Calu3 (cell line): ENCODE data around the gene CYP19A1. TPM values are rescaled to one million over a fixed set of nuclear protein-coding genes. Genes with fewer than 3 reads are reported as not detected.

Experiments
- BruUV-seq: library from RNA; stranded (reverse); fragments of 400-500 nt; replicated peaks from 2 replicates; lab custom pipeline; 2021; lab: Mats Ljungman, UMichigan
- CTCF ChIA-PET: fragments of 300-600 bp; sonication (Branson Sonifier 250); formaldehyde crosslinking; loops from one replicate; lab custom pipeline; 2022; ENCODE audit warnings: antibody characterized with exemption; lab: Charles Lee
- DNase-seq: peaks from one replicate; pipeline ENCODE4 v3.0.0; 2022
- H3K27ac Mint-ChIP-seq: one replicate; pipeline ENCODE4 v1.8.0; 2022; ENCODE audit warnings: mixed read lengths; ENCODE audit not compliant: unreplicated experiment
- H3K27me3 Mint-ChIP-seq: one replicate; pipeline ENCODE4 v1.8.0; 2022; ENCODE audit warnings: mixed read lengths; ENCODE audit not compliant: unreplicated experiment
- H3K36me3 Mint-ChIP-seq: one replicate; pipeline ENCODE4 v1.8.0; 2022; ENCODE audit warnings: mild to moderate bottlenecking, moderate library complexity, mixed read lengths; ENCODE audit not compliant: insufficient read depth, unreplicated experiment
- H3K4me1 Mint-ChIP-seq: one replicate; pipeline ENCODE4 v1.8.0; 2022; ENCODE audit warnings: mild to moderate bottlenecking, low read depth, mixed read lengths; ENCODE audit not compliant: unreplicated experiment
- H3K4me3 Mint-ChIP-seq: one replicate; pipeline ENCODE4 v1.8.0; 2022; ENCODE audit warnings: mild to moderate bottlenecking, low read depth, moderate library complexity, mixed read lengths; ENCODE audit not compliant: unreplicated experiment
- H3K9me3 Mint-ChIP-seq: one replicate; pipeline ENCODE4 v1.8.0; 2022; ENCODE audit warnings: low read depth, mixed read lengths; ENCODE audit not compliant: unreplicated experiment
- intact Hi-C: fragments of 100-400 bp; cut with micrococcal nuclease; formaldehyde crosslinking; loops from one replicate; pipeline ENCODE4 v1.10.0; 2022; ENCODE audit not compliant: unreplicated experiment
- total RNA-seq: library from RNA; stranded (reverse); gene quantifications from 2 replicates; pipeline ENCODE4 v1.2.3, GENCODE V29; 2022
- TF ChIP-seq, protein P1 (sequence below): fragments of 200-600 bp; IDR thresholded peaks from one replicate; pipeline ENCODE4 v1.8.0; 2022; ENCODE audit warnings: antibody characterized with exemption; ENCODE audit not compliant: unreplicated experiment

Gene CYP19A1
- total RNA-seq, 1 experiment from 2014 or later: not detected

GRCh38 chr15:51348688-51349087, 10.3 kb upstream of the CYP19A1 start:
- H3K9me3 Mint-ChIP-seq: no peaks in the 10 kb centered on the region
- no peaks in the 10 kb centered on the region for H3K4me1 Mint-ChIP-seq
- no peaks in the 10 kb centered on the region for H3K36me3 Mint-ChIP-seq
- no peak overlapping the region for H3K4me3 Mint-ChIP-seq
- intact Hi-C loops: no loop called here
- H3K27ac Mint-ChIP-seq: no peak overlapping the region
- peaks cover 78% of the 10 kb centered on the region for H3K27me3 Mint-ChIP-seq
- CTCF ChIA-PET: interaction anchor here (1.7 kb wide), 1 partner anchor 50 kb away, joined by 4 read pairs; no protein-coding TSS in a partner anchor
- no TSS peak for BruUV-seq
- TF ChIP-seq, protein P1, sequence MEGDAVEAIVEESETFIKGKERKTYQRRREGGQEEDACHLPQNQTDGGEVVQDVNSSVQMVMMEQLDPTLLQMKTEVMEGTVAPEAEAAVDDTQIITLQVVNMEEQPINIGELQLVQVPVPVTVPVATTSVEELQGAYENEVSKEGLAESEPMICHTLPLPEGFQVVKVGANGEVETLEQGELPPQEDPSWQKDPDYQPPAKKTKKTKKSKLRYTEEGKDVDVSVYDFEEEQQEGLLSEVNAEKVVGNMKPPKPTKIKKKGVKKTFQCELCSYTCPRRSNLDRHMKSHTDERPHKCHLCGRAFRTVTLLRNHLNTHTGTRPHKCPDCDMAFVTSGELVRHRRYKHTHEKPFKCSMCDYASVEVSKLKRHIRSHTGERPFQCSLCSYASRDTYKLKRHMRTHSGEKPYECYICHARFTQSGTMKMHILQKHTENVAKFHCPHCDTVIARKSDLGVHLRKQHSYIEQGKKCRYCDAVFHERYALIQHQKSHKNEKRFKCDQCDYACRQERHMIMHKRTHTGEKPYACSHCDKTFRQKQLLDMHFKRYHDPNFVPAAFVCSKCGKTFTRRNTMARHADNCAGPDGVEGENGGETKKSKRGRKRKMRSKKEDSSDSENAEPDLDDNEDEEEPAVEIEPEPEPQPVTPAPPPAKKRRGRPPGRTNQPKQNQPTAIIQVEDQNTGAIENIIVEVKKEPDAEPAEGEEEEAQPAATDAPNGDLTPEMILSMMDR: no peak
- DNase-seq: no peak

- intact Hi-C loops: no loop called here
- CTCF ChIA-PET: no interaction called here
- BruUV-seq: no TSS peak
- TF ChIP-seq, protein P1: no peak
- Mint-ChIP-seq H3K4me3 (no peak overlapping the region), H3K9me3 (no peaks in the 10 kb centered on the region), H3K27ac (no peak overlapping the region), H3K36me3 (no peaks in the 10 kb centered on the region), H3K27me3 (peaks cover 78% of the 10 kb centered on the region), H3K4me1 (no peaks in the 10 kb centered on the region)
- DNase-seq: no peak
Observed at GRCh38 chr15:51346136-51346535, 7.7 kb upstream of the CYP19A1 start.

DNA sequence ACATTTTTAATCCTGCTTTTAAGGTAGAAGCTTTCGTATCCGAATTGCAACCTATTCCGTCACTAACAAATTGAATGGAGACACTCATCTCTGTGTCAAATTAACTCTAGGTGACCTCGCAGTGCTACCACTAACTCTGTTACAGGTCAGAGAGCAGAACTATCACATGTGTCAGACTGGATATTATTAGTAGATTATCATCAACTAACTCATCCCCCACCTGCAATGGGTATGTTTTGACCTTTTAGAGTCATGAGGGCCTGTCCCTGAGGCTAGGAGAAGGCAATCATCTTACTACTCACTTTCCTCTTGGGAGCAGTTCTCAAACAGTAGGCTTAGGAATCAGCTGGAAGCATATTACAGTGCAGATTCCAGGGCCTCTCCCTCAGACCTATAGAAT, 5.1 kb upstream of the CYP19A1 start:
- H3K27me3 Mint-ChIP-seq: peaks cover 93% of the 10 kb centered on the region
- no peak overlapping the region for H3K4me3 Mint-ChIP-seq
- H3K9me3 Mint-ChIP-seq: no peaks in the 10 kb centered on the region
- intact Hi-C loops: no loop called here
- H3K27ac Mint-ChIP-seq: no peak overlapping the region
- DNase-seq: no peak
- no TSS peak for BruUV-seq
- TF ChIP-seq, protein P1: no peak
- no peaks in the 10 kb centered on the region for H3K4me1 Mint-ChIP-seq
- CTCF ChIA-PET: interaction anchor here (1.1 kb wide), 1 partner anchor 10 kb away, joined by 3 read pairs; no protein-coding TSS in a partner anchor
- H3K36me3 Mint-ChIP-seq: no peaks in the 10 kb centered on the region

- intact Hi-C loops: no loop called here
- H3K27ac Mint-ChIP-seq: no peak overlapping the region
- CTCF ChIA-PET: no interaction called here
- TF ChIP-seq, protein P1: no peak
- H3K9me3 Mint-ChIP-seq: no peaks in the 10 kb centered on the region
- H3K36me3 Mint-ChIP-seq: no peaks in the 10 kb centered on the region
- no TSS peak for BruUV-seq
- no peaks in the 10 kb centered on the region for H3K4me1 Mint-ChIP-seq
- DNase-seq: no peak
- peaks cover 99% of the 10 kb centered on the region for H3K27me3 Mint-ChIP-seq
- no peak overlapping the region for H3K4me3 Mint-ChIP-seq
Observed at GRCh38 chr15:51342227-51342999, 4.0 kb upstream of the CYP19A1 start.
